ENCODE data around the gene RTTN.

The RTTN gene

GRCh38 chr18:70216788-70217187 lies 11.3 kb upstream of the RTTN start:
- no peak for DNase-seq (ENCODE audit: low read depth, low spot score)

- no peak for DNase-seq (ENCODE audit: low read depth, low spot score)
Observed at GRCh38 chr18:70207181-70207580, 1.7 kb upstream of the RTTN start.

- no peak for DNase-seq (ENCODE audit: low read depth, low spot score)
Observed at GRCh38 chr18:70200286-70200685, 5.2 kb downstream of the RTTN start.

GRCh38 chr18:70197844-70198243 lies 7.6 kb downstream of the RTTN start:
- no peak for DNase-seq (ENCODE audit: low read depth, low spot score)

- DNase-seq (ENCODE audit: low read depth, low spot score): no peak
Observed at GRCh38 chr18:70197026-70197425, 8.5 kb downstream of the RTTN start.

GRCh38 chr18:70195852-70196434 lies 9.5 kb downstream of the RTTN start:
- DNase-seq (ENCODE audit: low read depth, low spot score): peak; percentile 66

GRCh38 chr18:70195014-70195614 lies 10.4 kb downstream of the RTTN start:
- no peak for DNase-seq (ENCODE audit: low read depth, low spot score)

- DNase-seq (ENCODE audit: low read depth, low spot score): no peak
Observed at GRCh38 chr18:70194227-70194890, 11.1 kb downstream of the RTTN start.

GRCh38 chr18:70190529-70190928 lies 15.0 kb downstream of the RTTN start:
- no peak for DNase-seq (ENCODE audit: low read depth, low spot score)

- no peak for DNase-seq (ENCODE audit: low read depth, low spot score)
Observed at GRCh38 chr18:70188113-70188512, 17.4 kb downstream of the RTTN start.

- DNase-seq (ENCODE audit: low read depth, low spot score): no peak
Observed at GRCh38 chr18:70183441-70183840, 22.0 kb downstream of the RTTN start.

GRCh38 chr18:70182548-70182947 lies 22.9 kb downstream of the RTTN start:
- DNase-seq (ENCODE audit: low read depth, low spot score): no peak

GRCh38 chr18:70181725-70182124 lies 23.8 kb downstream of the RTTN start:
- no peak for DNase-seq (ENCODE audit: low read depth, low spot score)

GRCh38 chr18:70181015-70181414 lies 24.5 kb downstream of the RTTN start:
- peak; percentile 89 for DNase-seq (ENCODE audit: low read depth, low spot score)

GRCh38 chr18:70176537-70176936 lies 28.9 kb downstream of the RTTN start:
- no peak for DNase-seq (ENCODE audit: low read depth, low spot score)

- no peak for DNase-seq (ENCODE audit: low read depth, low spot score)
Observed at GRCh38 chr18:70175216-70175615, 30.3 kb downstream of the RTTN start.

GRCh38 chr18:70172225-70172624 lies 33.3 kb downstream of the RTTN start:
- DNase-seq (ENCODE audit: low read depth, low spot score): peak; percentile 38

GRCh38 chr18:70169747-70170146 lies 35.7 kb downstream of the RTTN start:
- DNase-seq (ENCODE audit: low read depth, low spot score): no peak

GRCh38 chr18:70166668-70167067 lies 38.8 kb downstream of the RTTN start:
- no peak for DNase-seq (ENCODE audit: low read depth, low spot score)

- no peak for DNase-seq (ENCODE audit: low read depth, low spot score)
Observed at GRCh38 chr18:70165936-70166335, 39.6 kb downstream of the RTTN start.

- DNase-seq (ENCODE audit: low read depth, low spot score): no peak
Observed at GRCh38 chr18:70160073-70160678, 45.3 kb downstream of the RTTN start.

- no peak for DNase-seq (ENCODE audit: low read depth, low spot score)
Observed at GRCh38 chr18:70158992-70159717, 46.3 kb downstream of the RTTN start.
